GM18951 (cell line): ENCODE results near the gene MAN1B1.

Experiments
- POLR2A ChIP-seq: IDR thresholded peaks from 4 replicates; pipeline ENCODE4 v1.6.1; 2011; ENCODE audit warnings: mild to moderate bottlenecking; ENCODE audit not compliant: insufficient read length, insufficient read depth; ENCODE audit errors: extremely low read depth
- in situ Hi-C: fragments of 300-500 bp; cut with MboI; formaldehyde crosslinking; loops from one replicate; pipeline ENCODE4 v1.12.0; 2022; ENCODE audit warnings: low sequenced_read_pairs, mixed read lengths, inconsistent platforms; ENCODE audit not compliant: unreplicated experiment

Gene MAN1B1

GRCh38 chr9:137147091-137147792, 60.5 kb downstream of the MAN1B1 start:
- TF ChIP-seq POLR2A = no peak
- in situ Hi-C loops = no loop called here

- TF ChIP-seq POLR2A = no peak
- in situ Hi-C loops = no loop called here
These were observed 61.0 kb downstream of the MAN1B1 start for GRCh38 chr9:137147793-137148160.

GRCh38 chr9:137148242-137148641, 61.5 kb downstream of the MAN1B1 start:
- TF ChIP-seq POLR2A = no peak
- in situ Hi-C loops = no loop called here

GRCh38 chr9:137148661-137149060, 61.9 kb downstream of the MAN1B1 start:
- in situ Hi-C loops = no loop called here
- no peak for TF ChIP-seq POLR2A

- in situ Hi-C loops = no loop called here
- TF ChIP-seq POLR2A = no peak
These were observed 62.6 kb downstream of the MAN1B1 start for GRCh38 chr9:137149363-137149762.

- TF ChIP-seq POLR2A = no peak
- in situ Hi-C loops = no loop called here
These were observed 63.3 kb downstream of the MAN1B1 start for GRCh38 chr9:137149942-137150616.

- in situ Hi-C loops = no loop called here
- no peak for TF ChIP-seq POLR2A
These were observed 64.1 kb downstream of the MAN1B1 start for GRCh38 chr9:137150617-137151457.

GRCh38 chr9:137152844-137153405, 66.1 kb downstream of the MAN1B1 start:
- TF ChIP-seq POLR2A = no peak
- in situ Hi-C loops = no loop called here

GRCh38 chr9:137156567-137157375, 70.0 kb downstream of the MAN1B1 start:
- in situ Hi-C loops = no loop called here
- TF ChIP-seq POLR2A = peak; percentile 37

- in situ Hi-C loops = no loop called here
- TF ChIP-seq POLR2A = no peak
These were observed 71.0 kb downstream of the MAN1B1 start for GRCh38 chr9:137157618-137158415.

- in situ Hi-C loops = no loop called here
- no peak for TF ChIP-seq POLR2A
These were observed 71.8 kb downstream of the MAN1B1 start for GRCh38 chr9:137158625-137159024.
